Thyroid gland (tissue), 4 donors: Measurements from ENCODE around the gene NKX1-2. TPM values are rescaled to one million over a fixed set of nuclear protein-coding genes. Genes with fewer than 3 reads are reported as not detected.

Experiments used
- DNase-seq, 2 donors: peaks; one replicate each; pipeline ENCODE4 v3.0.0-alpha.2; 2019
- H3K27ac ChIP-seq, 3 donors: fragments of 200-600 bp; sonication (generic); 1 replicate in 2 of 3; 2 replicates in 1 of 3; pipeline ENCODE4 v1.5.1; 2016 to 2019; ENCODE audit warnings: mild to moderate bottlenecking in 1 of 3, moderate library complexity in 1 of 3
- H3K27me3 ChIP-seq: fragments of 200-600 bp; sonication (generic); one replicate; pipeline ENCODE4 v1.5.1; 2019
- H3K36me3 ChIP-seq, 2 donors: fragments of 200-600 bp; sonication (generic); one replicate each; pipeline ENCODE4 v1.5.1; 2016 to 2019
- H3K4me1 ChIP-seq, 2 donors: fragments of 200-600 bp; sonication (generic); one replicate each; pipeline ENCODE4 v1.5.1; 2017 to 2019
- H3K4me3 ChIP-seq, 3 donors: fragments of 200-600 bp; sonication (generic); replicated peaks in 1 of 3; 1 replicate in 2 of 3; 2 replicates in 1 of 3; pipeline ENCODE4 v1.5.1; 2016; ENCODE audit warnings: mild to moderate bottlenecking in 1 of 3
- H3K9me3 ChIP-seq: fragments of 200-600 bp; sonication (generic); one replicate; pipeline ENCODE4 v1.5.1; 2017
- POLR2A ChIP-seq, 2 donors: fragments of 450-650 bp; IDR thresholded peaks; one replicate each; pipeline ENCODE4 v1.6.1; 2017; ENCODE audit warnings: antibody characterized with exemption in 2 of 2, mild to moderate bottlenecking in 2 of 2, moderate library complexity in 1 of 2
- WGBS, 2 donors: methylation state at CpG; one replicate each; pipeline ENCODE4 v1.1.5; 2017; 5-methylcytosine and 5-hydroxymethylcytosine counted together
- intact Hi-C: fragments of 100-400 bp; cut with DNase I; formaldehyde crosslinking; loops from one replicate; pipeline ENCODE4 v1.15.1; 2023
- total RNA-seq, 4 donors: library from RNA; depleted of rRNA; stranded (reverse); fragments of >200 nt; gene quantifications; one replicate each; pipeline ENCODE4 v1.2.3, GENCODE V29; 2016
- TF ChIP-seq, protein P1 (sequence below), 6 experiments: fragments of 200-600 bp in 3 of 6; fragments of 450-650 bp in 3 of 6; sonication (generic) in 3 of 6; IDR thresholded peaks; one replicate each; pipeline ENCODE4 v1.5.1; 2016 to 2019; ENCODE audit warnings: antibody characterized with exemption in 6 of 6, mild to moderate bottlenecking in 2 of 6, inconsistent platforms in 1 of 6, moderate library complexity in 1 of 6

The NKX1-2 gene
- total RNA-seq, 4 donors from 2014 or later = not detected

DNA sequence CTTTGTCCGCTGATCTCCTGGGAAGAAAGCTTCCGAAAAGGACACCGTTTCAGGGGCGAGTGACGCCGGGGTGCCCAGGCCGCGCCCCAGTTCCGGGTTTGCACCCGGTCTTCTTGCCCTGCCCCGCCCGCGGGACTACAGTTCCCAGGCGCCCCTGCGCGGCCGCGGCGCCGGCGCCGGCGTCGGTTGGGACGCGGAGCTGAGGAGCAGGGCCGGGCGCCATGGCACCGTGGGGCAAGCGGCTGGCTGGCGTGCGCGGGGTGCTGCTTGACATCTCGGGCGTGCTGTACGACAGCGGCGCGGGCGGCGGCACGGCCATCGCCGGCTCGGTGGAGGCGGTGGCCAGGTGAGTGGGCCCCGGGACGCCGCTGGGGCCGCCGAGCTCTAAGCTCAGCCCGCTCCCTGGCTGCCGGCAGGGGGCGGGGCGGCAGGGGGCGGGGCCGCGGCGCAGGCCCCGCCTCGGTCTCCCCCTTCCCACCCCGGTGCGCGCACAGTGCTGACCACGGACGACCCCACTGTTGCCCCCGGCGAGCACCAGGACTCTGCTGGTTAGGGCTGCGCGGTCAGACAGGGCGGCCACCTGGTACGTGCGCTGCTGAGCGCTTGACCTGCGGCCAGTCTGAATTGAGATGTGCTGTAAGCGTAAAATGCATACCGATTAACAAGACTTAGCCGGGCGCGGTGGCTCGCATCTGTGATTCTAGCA lies 12.0 kb upstream of the NKX1-2 start, which contains the start of gene LHPP:
TSS of gene LHPP (plus strand) at position 182 of the 706 bp plus-strand sequence. CDS start at position 222, 40 bp downstream.
- Histone ChIP-seq H3K27ac (peak within 1 kb of the TSS; percentile 63 to 87 (median 75)), H3K27me3 (no peaks in the 10 kb centered on the region), H3K4me3 (peak within 1 kb of the TSS; percentile 16 to 46 (median 43)), H3K4me1 (peaks cover 40 to 51% of the 10 kb centered on the region in 2 donors), H3K9me3 (no peaks in the 10 kb centered on the region), H3K36me3 (no peaks in the 10 kb centered on the region)
- DNase-seq = peak; percentile 83 to 88
- 1 to 4% methylated on average over 29 to 33 of the region's 81 CpGs for WGBS, 2 donors
- TF ChIP-seq, protein P1, sequence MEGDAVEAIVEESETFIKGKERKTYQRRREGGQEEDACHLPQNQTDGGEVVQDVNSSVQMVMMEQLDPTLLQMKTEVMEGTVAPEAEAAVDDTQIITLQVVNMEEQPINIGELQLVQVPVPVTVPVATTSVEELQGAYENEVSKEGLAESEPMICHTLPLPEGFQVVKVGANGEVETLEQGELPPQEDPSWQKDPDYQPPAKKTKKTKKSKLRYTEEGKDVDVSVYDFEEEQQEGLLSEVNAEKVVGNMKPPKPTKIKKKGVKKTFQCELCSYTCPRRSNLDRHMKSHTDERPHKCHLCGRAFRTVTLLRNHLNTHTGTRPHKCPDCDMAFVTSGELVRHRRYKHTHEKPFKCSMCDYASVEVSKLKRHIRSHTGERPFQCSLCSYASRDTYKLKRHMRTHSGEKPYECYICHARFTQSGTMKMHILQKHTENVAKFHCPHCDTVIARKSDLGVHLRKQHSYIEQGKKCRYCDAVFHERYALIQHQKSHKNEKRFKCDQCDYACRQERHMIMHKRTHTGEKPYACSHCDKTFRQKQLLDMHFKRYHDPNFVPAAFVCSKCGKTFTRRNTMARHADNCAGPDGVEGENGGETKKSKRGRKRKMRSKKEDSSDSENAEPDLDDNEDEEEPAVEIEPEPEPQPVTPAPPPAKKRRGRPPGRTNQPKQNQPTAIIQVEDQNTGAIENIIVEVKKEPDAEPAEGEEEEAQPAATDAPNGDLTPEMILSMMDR (IDR thresholded peaks at IDR 0.05) = peak in 4 of 6 experiments; percentile 13 to 55 (median 46)
- TF ChIP-seq POLR2A (IDR thresholded peaks at IDR 0.05) = peak in 1 of 2 donors; percentile 84
- intact Hi-C loops = no loop called here

DNA sequence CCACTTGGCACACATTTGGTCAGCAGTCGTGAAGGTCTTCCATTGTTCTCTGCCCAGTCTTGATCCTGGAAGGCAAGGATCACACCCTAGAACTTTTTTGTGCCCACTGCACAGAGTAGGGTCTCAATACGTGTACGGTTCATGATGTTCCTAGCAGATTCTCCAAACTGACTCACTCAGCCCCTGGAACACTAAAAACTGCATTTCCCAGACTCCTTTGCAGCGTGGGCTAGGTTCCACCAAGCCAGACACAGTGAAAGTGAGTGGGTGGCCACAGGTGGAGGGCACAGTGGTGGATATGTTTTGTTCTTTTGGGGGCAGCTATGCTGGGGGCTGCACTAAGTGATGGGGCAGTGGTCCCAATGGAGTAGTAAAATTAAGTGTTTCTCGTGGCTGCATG lies 10.3 kb upstream of the NKX1-2 start:
- no peak for TF ChIP-seq POLR2A (IDR thresholded peaks at IDR 0.05)
- TF ChIP-seq, protein P1 (IDR thresholded peaks at IDR 0.05) = no peak
- Histone ChIP-seq H3K4me3 (no peak overlapping the region), H3K4me1 (peaks cover 28 to 45% of the 10 kb centered on the region in 2 donors), H3K36me3 (no peaks in the 10 kb centered on the region), H3K27ac (peak overlapping the region in 1 of 3 donors; percentile 73), H3K9me3 (no peaks in the 10 kb centered on the region), H3K27me3 (no peaks in the 10 kb centered on the region)
- no peak for DNase-seq
- WGBS, 2 donors = 79 to 92% methylated on average over 4 of the region's 5 CpGs
- intact Hi-C loops = no loop called here

DNA sequence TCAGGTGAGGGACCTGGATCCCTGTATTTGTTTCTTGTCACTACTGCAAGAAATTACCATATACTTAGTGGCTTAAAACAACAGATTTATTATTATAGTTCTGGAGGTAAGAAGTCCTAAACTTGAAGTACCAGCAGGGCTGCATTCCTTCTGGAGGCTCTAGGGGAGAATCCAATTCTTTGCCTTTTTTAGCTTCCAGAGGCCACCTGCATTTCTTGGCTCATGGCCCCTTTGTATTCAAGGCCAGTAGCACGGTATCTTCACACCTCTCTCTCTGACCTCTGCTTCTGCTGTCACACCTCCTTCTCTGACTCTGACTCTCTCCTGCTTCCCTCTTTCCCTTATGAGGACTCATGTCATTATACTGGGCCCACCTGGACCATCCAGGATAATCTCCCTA lies 9.6 kb upstream of the NKX1-2 start:
- TF ChIP-seq, protein P1 (IDR thresholded peaks at IDR 0.05) = no peak
- TF ChIP-seq POLR2A (IDR thresholded peaks at IDR 0.05) = no peak
- no peaks in the 10 kb centered on the region for H3K36me3 ChIP-seq
- peaks cover 22 to 37% of the 10 kb centered on the region in 2 donors for H3K4me1 ChIP-seq
- 24 to 33% methylated on average over 1 of the region's 1 CpG for WGBS, 2 donors
- DNase-seq = peak in 1 of 2 donors; percentile 53
- peak overlapping the region in 1 of 3 donors; percentile 73 for H3K27ac ChIP-seq
- intact Hi-C loops = no loop called here
- no peak overlapping the region for H3K4me3 ChIP-seq
- H3K9me3 ChIP-seq = no peaks in the 10 kb centered on the region
- no peaks in the 10 kb centered on the region for H3K27me3 ChIP-seq

DNA sequence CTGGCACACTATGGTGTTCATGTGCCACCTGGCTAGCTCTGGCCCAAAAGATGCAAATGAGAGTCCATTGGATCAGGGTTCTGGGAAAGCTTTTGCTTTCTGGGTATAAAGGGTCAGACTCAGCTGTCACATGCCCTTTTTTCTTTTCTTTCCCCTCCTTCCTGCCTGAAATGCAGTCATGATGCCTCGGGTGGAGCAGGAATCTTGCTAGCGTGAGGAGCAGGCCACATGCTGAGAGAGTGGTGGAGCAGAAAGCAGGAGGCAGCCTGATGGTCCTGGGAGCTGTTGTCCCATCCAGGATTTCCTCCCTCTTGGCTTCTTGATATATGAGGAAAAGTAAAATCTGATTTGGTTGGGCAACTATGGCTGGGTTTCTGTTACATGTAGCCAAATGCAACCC lies 9.1 kb upstream of the NKX1-2 start:
- WGBS, 2 donors = 48 to 49% methylated on average over 2 of the region's 2 CpGs
- no peaks in the 10 kb centered on the region for H3K36me3 ChIP-seq
- H3K27ac ChIP-seq = peak overlapping the region in 2 of 3 donors; percentile 26 to 73
- H3K9me3 ChIP-seq = no peaks in the 10 kb centered on the region
- intact Hi-C loops = no loop called here
- TF ChIP-seq, protein P1 (IDR thresholded peaks at IDR 0.05) = no peak
- TF ChIP-seq POLR2A (IDR thresholded peaks at IDR 0.05) = no peak
- H3K27me3 ChIP-seq = no peaks in the 10 kb centered on the region
- peaks cover 22 to 35% of the 10 kb centered on the region in 2 donors for H3K4me1 ChIP-seq
- no peak for DNase-seq
- no peak overlapping the region for H3K4me3 ChIP-seq

DNA sequence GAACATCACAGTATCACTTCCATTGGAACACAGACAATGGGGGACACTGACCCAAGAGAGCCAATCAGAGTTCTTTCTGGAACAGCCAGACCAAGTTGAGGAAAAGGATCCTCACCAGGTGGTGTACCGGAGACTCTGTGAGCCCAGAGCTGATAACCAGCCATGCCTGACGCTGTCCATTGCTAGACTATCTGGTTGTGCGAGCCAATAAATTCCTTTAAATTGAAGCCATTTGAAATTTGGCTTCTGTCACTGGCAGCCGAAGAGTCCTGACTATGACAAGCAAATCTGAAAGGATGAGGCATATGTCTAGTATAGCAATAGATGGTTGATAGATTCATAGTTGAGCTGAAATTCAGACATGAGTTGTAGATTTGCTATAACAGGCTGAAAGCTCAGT lies 8.6 kb upstream of the NKX1-2 start:
- no peaks in the 10 kb centered on the region for H3K27me3 ChIP-seq
- TF ChIP-seq, protein P1 (IDR thresholded peaks at IDR 0.05) = no peak
- TF ChIP-seq POLR2A (IDR thresholded peaks at IDR 0.05) = no peak
- H3K9me3 ChIP-seq = no peaks in the 10 kb centered on the region
- H3K4me1 ChIP-seq = peaks cover 21 to 35% of the 10 kb centered on the region in 2 donors
- no peak overlapping the region for H3K4me3 ChIP-seq
- intact Hi-C loops = no loop called here
- H3K36me3 ChIP-seq = no peaks in the 10 kb centered on the region
- H3K27ac ChIP-seq = peak overlapping the region in 2 of 3 donors; percentile 26 to 73
- WGBS, 2 donors = 82 to 86% methylated on average over 3 to 4 of the region's 4 CpGs
- DNase-seq = no peak
